ENCODE results near the gene SLC39A8.
"Not testable (repeated sequence)": the region's sequence is repeated elsewhere in the genome, so short reads cannot be mapped to it uniquely, and the experiment has no call there.

The SLC39A8 gene

DNA sequence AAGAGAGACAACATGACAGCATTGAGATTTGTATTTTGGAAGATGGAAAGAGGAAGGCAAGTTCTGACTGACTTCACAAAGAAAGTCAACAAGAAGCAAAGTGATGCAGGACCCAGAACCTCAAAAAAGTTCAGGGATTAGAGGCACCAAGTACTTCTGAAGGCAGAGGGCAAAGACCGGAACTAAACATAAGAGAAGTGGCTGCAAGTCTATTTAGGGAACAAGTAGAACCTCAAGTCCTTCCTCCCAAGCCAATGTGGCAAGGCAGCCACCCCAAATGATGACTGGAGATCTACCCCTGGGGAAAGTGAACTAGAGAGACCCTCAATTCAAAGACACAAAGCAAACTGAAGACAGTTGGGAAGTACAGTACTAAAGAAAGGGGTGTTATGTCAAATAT lies 46.6 kb downstream of the SLC39A8 start:
- DNase-seq: no peak

DNA sequence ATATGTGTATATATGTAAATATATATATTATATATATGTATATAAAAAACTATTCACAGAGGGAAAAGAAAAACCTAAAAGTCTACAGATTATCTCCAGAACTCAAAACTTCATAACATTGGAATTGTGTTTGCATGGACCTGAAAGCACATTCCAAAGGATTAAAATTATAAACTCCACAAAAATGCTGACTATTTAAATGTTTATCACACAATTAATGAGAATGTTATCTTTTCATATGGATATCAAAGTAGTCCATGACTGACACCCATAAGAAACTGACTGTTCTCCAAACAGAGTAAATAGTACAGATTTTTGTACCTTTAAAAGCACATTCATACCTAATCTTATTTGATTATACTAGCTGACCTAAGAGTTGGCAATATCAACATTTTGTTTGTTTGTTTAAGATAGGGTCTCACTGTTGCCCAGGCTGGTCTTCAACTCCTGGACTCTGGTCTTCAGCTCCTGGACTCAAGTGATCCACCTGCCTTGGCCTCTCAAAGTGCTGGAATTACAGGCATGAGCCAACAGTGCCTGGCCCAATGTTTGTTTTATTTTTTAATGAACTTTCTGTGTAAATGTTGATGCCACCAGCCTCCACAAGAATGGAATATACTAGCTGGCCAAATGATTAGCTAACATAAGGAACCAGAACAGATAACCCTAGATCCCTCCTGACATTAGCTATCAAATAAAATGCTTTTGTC lies 50.0 kb downstream of the SLC39A8 start:
- DNase-seq: no peak

DNA sequence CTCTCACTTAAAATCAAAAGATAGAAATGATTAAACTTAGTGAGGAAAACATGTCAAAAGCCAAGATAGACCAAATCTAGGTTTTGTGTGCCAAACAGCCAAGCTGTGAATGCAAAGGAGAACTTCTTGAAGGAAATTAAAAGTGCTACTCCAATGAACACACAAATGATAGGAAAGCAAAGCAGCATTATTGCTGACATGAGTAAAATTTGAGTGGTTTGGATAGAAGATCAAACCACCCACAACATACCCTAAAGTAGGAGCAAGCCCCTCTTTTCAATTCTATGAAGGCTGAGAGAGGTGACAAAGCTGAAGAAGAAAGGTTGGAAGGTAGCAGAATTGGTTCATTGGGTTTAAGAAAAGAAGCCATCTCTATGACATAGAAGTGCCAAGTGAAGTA lies 56.8 kb downstream of the SLC39A8 start:
- no peak for DNase-seq

DNA sequence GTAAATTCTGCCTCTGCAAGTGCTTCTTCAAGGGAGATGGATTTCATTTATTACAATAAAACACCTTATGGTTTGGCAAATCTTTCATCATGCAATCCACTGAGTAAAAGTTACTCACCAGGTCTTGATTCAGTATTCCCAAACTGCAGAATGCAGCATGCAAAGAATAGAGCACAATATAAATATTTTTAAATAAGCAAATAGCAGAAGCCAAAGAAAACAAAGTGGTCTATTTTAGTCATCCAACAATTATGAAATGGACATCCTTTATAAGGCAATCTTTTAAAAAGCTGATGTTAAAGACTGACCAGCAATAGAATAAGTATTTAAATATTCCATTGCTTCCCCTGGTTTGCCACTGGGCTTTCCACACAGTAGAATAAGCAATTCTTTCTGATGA lies 59.5 kb downstream of the SLC39A8 start:
- DNase-seq: no peak

DNA sequence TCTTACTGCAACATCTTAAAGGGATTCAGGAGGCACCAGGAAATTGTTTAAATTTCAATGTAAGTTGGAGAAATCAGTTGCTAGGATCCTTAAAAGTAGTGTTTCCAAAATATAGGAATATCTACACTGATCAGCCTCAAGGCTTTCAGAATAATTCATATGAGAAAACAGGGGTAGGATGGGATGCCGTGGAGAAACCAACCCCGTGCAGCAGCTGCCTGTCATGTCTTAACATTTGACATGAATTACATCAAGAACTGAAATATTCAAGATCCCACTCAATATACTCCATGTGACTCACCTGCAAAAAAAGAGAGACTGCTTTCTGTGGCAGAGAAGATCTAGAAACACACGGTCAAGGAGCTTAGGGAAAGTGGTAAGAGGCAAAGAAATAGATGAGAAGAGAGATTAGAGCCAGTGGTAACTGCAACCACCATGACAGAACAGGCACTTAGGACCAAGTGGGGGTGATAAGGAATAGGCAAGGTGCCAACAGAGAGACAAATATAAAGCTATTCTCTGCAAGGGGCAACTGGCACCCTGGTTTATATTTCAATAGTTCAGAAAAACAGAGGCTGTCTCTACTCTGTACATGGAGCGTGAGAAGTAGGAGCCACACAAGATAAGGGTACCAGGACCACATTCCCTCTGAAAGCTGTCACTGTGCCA lies 64.0 kb downstream of the SLC39A8 start:
- DNase-seq: no peak

DNA sequence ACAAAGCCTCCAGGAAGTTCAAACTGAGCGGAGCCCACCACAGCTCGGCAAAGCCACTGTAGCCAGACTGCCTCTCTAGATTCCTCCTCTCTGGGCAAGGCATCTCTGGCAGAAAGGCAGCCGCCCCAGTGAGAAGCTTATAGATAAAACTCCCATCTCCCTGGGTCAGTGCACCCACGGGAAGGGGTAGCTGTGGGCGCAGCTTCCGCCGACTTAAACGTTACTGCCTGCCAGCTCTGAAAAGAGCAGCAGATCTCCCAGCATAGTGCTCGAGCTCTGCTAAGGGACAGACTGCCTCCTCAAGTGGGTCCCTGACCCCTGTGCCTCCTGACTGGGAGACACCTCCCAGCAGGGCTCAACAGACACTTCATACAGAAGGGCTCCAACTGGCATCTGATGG lies 72.0 kb downstream of the SLC39A8 start:
- DNase-seq: not testable (repeated sequence)

DNA sequence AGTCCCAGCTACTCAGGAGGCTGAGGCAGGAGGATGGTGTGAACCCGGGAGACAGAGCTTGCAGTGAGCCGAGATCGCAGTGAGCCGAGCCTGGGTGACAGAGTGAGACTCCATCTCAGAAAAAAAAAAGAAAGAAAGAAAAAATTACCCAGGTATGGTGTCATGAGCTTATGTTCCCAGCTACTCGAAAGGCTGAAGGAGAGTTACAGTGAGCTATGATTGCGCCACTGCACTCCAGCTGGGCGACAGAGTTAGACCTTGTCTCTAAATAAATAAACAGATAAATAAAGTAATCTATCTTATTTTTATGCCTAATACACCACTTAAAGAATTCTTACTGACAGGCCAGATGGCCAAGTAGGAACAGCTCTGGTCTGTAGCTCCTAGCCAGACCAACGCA lies 73.0 kb downstream of the SLC39A8 start:
- no peak for DNase-seq

DNA sequence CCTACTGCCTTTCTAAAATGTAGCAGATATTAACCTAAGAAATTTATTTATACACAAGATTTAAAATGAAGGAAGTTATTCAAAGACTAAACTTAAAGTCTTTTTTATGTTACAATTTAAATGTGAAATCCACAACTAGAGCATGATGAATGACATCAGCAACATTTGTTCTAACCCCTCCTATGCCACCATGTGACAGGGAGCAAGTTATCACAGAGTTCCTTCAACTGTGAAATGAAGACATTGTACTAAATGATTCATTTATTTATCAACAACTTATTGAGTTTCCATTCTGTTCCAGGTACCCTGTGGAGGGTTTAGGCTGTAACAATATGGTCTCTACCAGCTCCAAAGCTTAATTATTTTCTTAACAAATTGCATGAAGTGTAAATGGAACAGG lies 76.9 kb downstream of the SLC39A8 start:
- DNase-seq: peak; percentile 42

DNA sequence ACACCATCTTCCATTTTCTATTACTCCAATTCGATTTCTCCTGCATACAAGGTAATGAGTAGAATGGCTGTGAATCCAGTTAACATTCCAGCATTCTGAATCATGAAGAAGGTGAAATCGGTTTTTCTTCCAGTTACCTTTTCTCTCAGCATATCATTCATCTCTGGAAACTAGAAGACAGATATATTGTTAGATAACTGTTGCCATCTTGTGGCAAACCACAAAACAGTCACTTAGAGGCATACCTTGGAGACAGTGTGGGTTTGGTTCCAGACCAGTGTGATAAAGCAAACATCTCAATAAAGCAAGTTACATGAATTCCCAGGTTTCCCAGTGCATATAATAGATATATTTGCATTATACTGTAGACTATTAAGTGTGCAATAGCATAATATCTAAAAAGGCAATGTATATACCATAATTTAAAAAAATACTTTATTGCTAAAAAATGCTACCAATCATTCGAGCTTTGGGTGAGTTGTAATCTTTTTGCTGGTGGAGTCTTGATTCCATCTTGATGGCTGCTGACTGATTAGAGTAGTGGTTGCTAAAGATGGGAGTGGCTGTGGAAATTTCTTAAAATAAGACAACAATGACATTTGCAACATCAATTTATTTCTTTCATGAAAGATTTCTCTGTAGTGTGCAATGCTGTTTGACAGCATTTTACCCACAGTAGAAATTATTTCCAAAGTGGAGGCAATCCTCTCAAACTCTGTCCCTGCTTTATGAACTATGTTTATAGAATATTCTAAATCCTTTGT lies 82.1 kb downstream of the SLC39A8 start:
- no peak for DNase-seq

DNA sequence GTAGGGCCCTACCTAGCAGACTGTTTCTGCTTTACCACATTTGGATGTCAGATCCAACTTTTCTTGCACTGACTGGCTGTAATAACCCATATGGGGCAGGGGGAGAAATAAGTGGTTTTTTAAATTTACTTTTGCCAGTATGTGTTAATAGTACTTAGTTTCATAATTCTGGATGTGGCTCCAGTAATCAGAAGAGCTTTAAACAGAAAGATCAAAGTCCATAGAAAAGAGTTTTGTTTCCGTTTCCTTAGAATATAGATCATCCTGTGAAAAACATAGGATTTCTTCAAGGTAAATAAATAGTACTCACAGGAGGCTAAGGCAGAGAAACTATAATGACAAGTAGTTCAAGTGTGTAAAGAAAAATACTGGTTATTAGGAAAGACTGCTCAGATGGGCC lies 85.6 kb downstream of the SLC39A8 start:
- no peak for DNase-seq

DNA sequence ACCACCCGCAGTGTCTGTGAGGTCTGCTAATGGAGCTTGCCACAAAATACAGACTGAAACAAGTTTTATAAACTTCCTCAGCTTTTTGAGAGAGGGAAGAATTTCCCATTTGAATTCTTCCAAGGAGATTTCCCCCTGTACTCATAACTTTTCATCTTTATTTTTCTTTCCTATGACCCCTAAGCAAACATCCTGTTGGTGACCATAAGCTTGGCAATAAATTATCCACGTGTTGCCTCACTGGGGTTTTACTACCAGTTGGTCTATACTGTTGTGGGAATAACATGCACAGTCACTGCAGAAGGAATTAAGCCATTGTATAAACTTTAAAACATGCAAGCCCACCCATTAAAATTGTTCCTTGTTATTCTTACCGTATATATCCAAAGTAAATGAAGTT lies 86.2 kb downstream of the SLC39A8 start:
- no peak for DNase-seq

DNA sequence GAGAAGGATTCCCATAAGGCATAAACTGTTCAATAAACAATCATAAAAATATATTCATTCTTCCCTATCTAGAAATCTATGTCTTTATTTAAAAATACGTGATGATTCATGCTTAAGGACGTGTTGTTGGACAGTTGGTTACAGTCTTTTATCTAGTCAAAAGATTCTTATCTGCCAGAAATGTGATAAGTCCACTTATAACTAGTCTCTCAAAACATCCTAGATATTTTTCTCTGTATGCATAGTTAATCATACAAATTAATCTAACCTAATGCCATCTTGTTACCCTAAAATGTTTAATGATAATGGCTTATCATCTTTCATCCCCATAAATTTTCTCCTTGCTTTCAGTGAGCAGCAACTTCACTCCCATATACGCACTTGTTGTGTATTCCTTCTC lies 89.0 kb downstream of the SLC39A8 start:
- no peak for DNase-seq

DNA sequence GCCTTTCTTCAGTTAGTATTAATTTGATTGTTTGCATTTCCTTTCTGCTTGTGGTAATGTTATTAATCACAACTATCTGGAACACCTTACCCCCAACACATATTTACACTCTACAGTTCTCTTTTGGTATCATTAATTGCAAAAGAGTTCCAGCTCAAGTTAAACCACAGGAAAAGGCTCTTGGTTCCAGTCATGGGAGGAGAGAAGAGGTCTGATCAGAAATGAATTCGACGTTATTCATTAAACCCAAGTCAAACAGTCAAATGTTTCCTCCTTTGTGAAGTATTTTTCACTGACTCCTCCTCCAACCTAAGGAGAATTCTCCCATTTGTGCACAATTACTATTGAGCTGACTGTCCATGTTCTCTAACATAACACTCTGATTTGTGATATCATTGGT lies 91.4 kb downstream of the SLC39A8 start:
- no peak for DNase-seq

DNA sequence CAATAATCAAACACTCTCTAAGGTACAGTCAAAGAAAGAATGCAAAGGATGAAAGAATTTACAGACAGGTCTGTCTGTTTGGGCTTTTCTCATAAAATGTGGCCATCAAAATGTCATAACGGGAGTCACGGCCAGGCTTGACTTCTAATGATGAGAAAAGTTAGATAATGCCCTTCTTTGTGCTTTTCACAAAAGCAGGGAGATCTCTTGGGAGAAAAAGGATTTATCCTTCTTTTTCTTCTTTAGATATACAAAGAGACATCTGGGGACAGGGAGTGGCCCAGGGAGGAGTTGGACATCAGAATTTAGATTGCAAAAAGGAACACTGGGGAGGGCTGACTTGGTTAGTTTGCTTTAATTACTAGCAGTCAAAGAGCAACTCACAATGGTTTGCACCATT lies 93.1 kb downstream of the SLC39A8 start:
- DNase-seq: no peak

DNA sequence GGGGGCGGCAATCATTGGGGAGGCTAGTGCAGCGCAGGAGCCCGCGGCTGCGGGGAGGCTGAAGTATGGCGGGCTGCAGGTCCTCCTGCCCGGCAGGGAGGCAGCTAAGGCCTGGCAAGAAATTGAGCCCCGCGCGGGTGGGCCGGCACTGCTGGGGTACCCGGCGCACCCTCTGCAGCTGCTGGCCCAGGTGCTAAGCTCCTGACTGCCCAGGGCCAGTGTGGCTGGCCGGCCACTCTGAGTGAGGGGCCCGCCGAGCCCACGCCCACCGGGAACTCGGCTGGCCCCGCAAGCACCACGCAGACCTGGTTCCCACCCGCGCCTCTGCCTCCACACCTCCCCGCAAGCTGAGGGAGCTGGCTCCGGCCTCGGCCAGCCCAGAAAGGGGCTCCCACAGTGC lies 94.9 kb downstream of the SLC39A8 start:
- no peak for DNase-seq

DNA sequence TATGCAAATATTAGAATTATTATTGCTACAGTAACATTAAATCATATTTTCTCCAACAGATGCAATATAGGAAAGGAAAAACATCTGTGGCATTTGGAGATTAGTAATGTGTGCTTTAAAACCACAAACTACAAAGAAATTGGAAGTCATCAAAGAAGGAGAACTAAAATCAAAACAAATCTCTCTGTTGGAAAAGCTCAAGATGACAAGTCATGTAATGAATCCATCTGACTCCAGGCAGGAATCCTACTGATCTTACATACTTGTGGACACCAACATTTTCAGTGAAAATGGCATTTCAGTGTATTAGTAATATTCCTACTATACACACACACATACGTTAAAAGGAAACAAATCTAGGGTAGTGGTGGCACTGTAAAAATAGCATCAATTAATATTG lies 98.2 kb downstream of the SLC39A8 start:
- no peak for DNase-seq

DNA sequence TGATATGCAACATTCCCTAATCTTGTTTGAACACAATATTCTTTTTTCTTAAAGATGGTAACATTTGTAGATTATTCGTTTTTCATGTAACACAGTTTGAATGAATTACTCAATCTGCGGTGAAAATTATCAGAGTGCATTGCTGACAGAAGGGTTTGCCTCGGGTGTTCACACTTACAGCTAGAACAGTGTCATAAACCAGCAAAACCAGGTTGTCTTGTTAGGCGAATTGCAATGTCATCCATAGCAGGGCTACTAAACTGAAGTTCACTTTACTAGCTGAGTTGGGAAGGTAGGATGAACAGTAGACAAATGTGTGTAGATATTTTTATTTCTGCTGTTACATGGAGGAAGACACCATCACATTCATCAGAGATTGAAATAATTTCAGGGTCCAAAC lies 98.9 kb downstream of the SLC39A8 start:
- no peak for DNase-seq

DNA sequence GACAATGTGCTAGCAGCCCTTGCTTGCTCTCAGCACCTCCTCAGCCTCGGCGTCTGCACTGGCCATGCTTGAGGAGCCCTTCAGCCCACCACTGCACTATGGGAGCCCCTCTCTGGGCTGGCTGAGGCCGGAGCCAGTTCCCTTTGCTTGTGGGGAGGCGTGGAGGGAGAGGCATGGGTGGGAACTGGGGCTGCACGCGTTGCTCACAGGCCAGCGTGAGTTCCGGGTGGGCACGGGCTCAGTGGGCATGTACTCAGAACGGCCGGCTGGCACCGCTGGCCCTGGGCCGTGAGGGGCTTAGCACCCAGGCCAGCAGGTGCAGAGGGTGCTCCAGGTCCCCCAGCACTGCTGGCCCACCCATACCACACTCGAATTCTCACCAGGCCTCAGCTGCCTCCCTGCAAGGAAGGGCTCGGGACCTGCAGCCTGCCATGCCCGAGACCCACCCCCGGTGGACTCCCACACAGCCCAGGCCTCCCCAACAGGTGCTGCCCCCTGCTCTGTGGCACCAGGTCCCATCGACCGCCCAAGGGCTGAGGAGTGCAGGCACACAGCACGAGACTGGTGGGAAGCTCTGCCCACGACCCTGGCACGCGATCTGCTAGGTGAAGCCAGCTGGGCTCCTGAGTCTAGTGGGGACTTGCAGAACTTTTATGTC lies 100.3 kb downstream of the SLC39A8 start:
- DNase-seq: no peak

DNA sequence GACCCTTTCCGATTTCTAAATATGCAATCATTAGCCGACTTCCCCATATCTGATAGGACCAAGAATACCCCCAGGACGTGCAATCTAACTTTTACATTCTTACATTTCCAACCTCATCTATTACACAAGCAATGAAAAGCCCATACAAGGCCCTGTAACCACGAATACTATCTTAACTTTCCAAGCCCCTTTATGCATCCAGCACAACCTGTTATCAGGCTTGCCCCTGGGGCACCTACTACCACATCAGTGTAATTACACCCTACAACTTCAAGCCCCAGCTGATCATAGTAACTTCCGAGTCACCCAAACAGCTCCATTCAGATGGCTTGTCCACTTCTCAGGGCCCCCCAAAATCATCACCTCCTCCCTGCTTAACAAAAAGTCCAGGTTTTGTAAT lies 102.0 kb downstream of the SLC39A8 start:
- DNase-seq: not testable (repeated sequence)

DNA sequence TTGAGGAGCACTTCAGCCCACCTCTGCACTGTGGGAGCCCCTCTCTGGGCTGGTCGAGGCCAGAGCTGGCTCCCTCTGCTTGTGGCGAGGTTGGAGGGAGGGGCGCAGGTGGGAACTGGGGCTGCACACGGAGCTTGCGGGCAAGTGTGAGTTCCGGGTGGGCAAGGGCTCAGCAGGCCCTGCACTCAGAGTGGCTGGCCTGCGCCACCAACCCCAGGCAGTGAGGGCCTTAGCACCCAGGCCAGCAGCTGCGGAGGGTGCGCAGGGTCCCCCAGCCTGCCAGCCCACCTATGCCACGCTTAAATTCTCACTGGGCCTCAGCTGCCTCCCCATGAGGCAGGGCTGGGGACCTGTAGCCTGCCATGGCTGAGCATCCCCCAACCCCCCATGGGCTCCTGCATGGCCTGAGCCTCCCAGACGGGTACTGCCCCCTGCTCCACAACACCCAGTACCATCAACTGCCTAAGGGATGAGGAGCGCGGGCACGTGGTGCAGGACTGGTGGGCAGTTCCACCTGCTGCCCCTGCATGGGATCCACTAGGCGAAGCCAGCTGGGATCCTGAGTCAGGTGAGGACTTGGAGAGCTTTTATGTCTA lies 110.9 kb downstream of the SLC39A8 start:
- DNase-seq: no peak

DNA sequence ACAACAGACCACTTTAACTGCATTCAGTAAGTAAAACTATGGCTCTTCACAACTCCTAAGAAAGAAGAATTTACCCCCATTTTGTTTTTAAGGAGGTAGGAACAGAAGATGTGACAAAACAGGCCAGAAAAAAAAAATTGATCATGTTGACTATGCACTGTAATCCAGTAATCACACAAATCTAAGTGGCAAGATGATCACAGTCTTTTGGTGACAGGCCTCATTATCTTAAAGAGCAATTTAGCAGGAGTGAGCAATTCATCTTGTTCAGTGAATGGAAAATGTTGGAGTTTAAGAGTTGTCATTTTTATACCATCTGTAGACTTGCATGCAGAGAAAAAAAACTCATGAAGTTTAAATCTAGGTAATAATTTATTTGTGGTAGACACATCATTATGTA lies 115.1 kb downstream of the SLC39A8 start:
- DNase-seq: no peak

DNA sequence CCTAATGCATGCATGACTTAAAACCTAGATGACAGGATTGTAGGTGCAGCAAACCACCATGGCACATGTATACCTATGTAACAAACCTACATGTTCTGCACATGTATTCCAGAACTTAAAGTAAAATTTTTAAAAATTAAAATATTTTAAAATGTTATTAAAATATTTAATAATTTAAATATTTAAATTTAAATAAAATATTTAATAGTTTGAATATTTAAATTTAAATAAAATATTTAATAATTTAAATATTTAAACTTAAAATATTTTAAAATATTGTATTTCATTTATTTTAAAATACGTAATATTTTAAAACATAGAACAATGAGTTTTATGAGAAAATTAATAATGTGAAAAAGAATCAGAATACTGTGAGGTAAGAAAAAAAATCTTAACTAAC lies 117.9 kb downstream of the SLC39A8 start:
- no peak for DNase-seq

DNA sequence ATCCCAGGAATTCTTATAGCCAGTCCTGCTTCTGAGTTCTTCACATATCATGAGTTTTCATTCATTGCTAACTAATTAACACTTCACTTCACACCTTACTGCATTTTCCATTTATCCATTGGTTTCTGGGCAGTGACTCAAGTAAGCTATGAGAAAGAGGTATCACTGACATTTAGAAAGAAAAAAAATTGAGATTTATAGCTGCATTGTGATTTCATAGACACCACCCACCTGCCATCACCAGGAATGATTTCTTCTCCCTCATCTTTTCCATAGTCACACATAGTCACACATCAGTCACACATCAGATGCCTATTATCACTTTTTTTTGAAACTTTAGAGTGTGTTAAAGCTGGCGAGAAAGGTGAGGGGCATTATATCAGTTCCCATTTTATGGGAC lies 121.8 kb downstream of the SLC39A8 start:
- DNase-seq: no peak
